ENCODE measurements around the gene IRAK2. TPM values are rescaled to one million over a fixed set of nuclear protein-coding genes. Genes with fewer than 3 reads are reported as not detected.
A peak's percentile ranks its signal among the peaks of the same experiment; 100 is the strongest.

IRAK2 gene
- total and polyA plus RNA-seq, 8 donors = 0.45 to 6.2 (median 2.3) TPM; not detected in 1

DNA sequence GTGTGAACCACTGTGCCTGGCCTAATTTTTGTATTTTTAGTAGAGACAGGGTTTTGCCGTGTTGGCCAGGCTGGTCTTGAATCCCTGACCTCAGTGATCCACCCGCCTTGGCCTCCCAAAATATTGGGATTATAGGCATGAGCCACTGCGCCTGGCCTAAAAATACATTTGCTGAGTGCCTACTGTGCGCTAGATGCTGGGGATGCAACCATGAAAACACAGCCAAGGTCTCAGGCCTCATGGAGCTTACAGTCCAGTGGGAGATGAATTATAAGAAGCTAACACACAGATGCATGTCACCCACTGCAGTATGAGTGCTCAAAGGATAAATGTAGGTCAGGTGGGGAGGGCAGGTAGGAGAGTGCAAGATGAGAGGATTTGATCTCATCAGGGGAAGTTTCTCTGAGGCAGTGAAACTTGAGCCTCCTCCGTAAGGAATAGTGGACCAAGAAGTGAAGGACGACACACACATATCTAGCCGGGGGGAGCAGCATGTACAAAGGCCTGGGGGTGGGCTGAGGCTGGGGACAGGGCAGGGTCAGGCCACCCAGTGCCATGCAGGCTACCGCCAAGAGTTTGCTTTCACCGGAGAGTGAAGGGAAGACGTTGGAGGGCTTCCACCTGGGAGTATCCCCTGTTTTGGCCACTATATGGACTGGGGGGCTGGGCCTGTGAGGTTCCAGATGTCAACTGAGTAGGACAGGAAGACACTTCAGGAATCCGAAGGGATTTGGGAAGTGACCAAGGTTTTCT is 24.3 kb downstream of the IRAK2 start:
- Histone ChIP-seq H3K4me1 (peaks cover 62 to 85% (median 71%) of the 10 kb centered on the region in 4 donors), H3K4me3 (no peak overlapping the region)
- no peak for DNase-seq

GRCh38 chr3:10189557-10190354 is 25.0 kb downstream of the IRAK2 start:
- TF ChIP-seq POLR2AphosphoS5 (IDR thresholded peaks at IDR 0.05) = peak; percentile 29 to 57 (median 38)
- TF ChIP-seq CTCF (IDR thresholded peaks at IDR 0.05) = no peak
- no peak for TF ChIP-seq POLR2A (IDR thresholded peaks at IDR 0.05)
- no peak for TF ChIP-seq EP300 (IDR thresholded peaks at IDR 0.05)
- Histone ChIP-seq H3K27me3 (no peaks in the 10 kb centered on the region), H3K9me3 (no peaks in the 10 kb centered on the region), H3K4me3 (no peak overlapping the region), H3K27ac (peak overlapping the region; percentile 25 to 97 (median 89)), H3K36me3 (no peaks in the 10 kb centered on the region), H3K4me1 (peaks cover 70 to 93% (median 78%) of the 10 kb centered on the region in 4 donors)
- intact Hi-C loops (cut with DNase I; ENCODE audit: low total_unique reads) = no loop called here
- DNase-seq = peak; percentile 79 to 89
- WGBS, 5 donors = 23 to 37% (median 24%) methylated on average over 7 of the region's 7 CpGs

More for the DNA sequence above, 24.3 kb downstream of the IRAK2 start:
- H3K36me3 ChIP-seq = peaks cover 0 to 5% (median 2%) of the 10 kb centered on the region in 4 donors
- H3K27me3 ChIP-seq = no peaks in the 10 kb centered on the region
- no peak for TF ChIP-seq POLR2AphosphoS5 (IDR thresholded peaks at IDR 0.05)
- no peak for TF ChIP-seq CTCF (IDR thresholded peaks at IDR 0.05)
- no peak for TF ChIP-seq EP300 (IDR thresholded peaks at IDR 0.05)
- TF ChIP-seq POLR2A (IDR thresholded peaks at IDR 0.05) = no peak
- H3K9me3 ChIP-seq = no peaks in the 10 kb centered on the region
- WGBS, 5 donors = 79 to 82% (median 80%) methylated on average over 11 of the region's 11 CpGs
- intact Hi-C loops (cut with DNase I; ENCODE audit: low total_unique reads) = no loop called here
- H3K27ac ChIP-seq = peak overlapping the region; percentile 16 to 97 (median 89)

GRCh38 chr3:10192953-10193691 is 28.4 kb downstream of the IRAK2 start:
- Histone ChIP-seq H3K27ac (peak overlapping the region; percentile 83 to 97 (median 89)), H3K36me3 (no peaks in the 10 kb centered on the region), H3K9me3 (no peaks in the 10 kb centered on the region), H3K4me3 (no peak overlapping the region), H3K27me3 (no peaks in the 10 kb centered on the region), H3K4me1 (peaks cover 69 to 97% (median 76%) of the 10 kb centered on the region in 4 donors)
- intact Hi-C loops (cut with DNase I; ENCODE audit: low total_unique reads) = no loop called here
- 72 to 86% (median 79%) methylated on average over 12 of the region's 12 CpGs for WGBS, 5 donors
- DNase-seq = peak; percentile 42 to 54
- TF ChIP-seq POLR2A (IDR thresholded peaks at IDR 0.05) (no peak), CTCF (IDR thresholded peaks at IDR 0.05) (peak in 1 of 7 experiments; percentile 9), POLR2AphosphoS5 (IDR thresholded peaks at IDR 0.05) (peak in 1 of 3 donors; percentile 54), EP300 (IDR thresholded peaks at IDR 0.05) (no peak)

Data from stomach (tissue), 9 donors.